Lower leg skin (tissue), 4 donors: ENCODE measurements around the gene TCF20. TPM values are rescaled to one million over a fixed set of nuclear protein-coding genes. Genes with fewer than 3 reads are reported as not detected.

Experiments
- DNase-seq, 2 donors: peaks; one replicate each; pipeline ENCODE4 v3.0.0-alpha.2; 2019; ENCODE audit warnings: low spot score in 2 of 2
- H3K4me3 ChIP-seq: fragments of 200-600 bp; sonication (generic); 2 replicates; pipeline ENCODE4 v1.5.1; 2017; ENCODE audit warnings: mild to moderate bottlenecking, low read depth; ENCODE audit not compliant: poor library complexity, severe bottlenecking
- POLR2A ChIP-seq, 2 donors: fragments of 450-650 bp; IDR thresholded peaks; one replicate each; pipeline ENCODE4 v1.6.1; 2016 to 2017; ENCODE audit warnings: antibody characterized with exemption in 2 of 2, mild to moderate bottlenecking in 1 of 2, moderate library complexity in 1 of 2
- WGBS, 2 donors: methylation state at CpG; one replicate each; pipeline ENCODE4 v1.1.5; 2018; 5-methylcytosine and 5-hydroxymethylcytosine counted together
- intact Hi-C: fragments of 100-400 bp; cut with DNase I; formaldehyde crosslinking; loops from one replicate; pipeline ENCODE4 v1.15.0; 2023; ENCODE audit warnings: low total_unique reads
- total RNA-seq, 4 donors: library from RNA; depleted of rRNA; stranded (reverse); fragments of >200 nt; gene quantifications; one replicate each; pipeline ENCODE4 v1.1.0, GENCODE V29; 2016
- TF ChIP-seq, protein P1 (sequence below), 3 donors: fragments of 450-650 bp; IDR thresholded peaks; one replicate each; pipeline ENCODE4 v1.5.1; 2016; ENCODE audit warnings: antibody characterized with exemption in 3 of 3, mild to moderate bottlenecking in 3 of 3, moderate library complexity in 2 of 3

The TCF20 gene
- total RNA-seq, 4 donors from 2014 or later: 51.1 to 62.3 (median 58.4) TPM

DNA sequence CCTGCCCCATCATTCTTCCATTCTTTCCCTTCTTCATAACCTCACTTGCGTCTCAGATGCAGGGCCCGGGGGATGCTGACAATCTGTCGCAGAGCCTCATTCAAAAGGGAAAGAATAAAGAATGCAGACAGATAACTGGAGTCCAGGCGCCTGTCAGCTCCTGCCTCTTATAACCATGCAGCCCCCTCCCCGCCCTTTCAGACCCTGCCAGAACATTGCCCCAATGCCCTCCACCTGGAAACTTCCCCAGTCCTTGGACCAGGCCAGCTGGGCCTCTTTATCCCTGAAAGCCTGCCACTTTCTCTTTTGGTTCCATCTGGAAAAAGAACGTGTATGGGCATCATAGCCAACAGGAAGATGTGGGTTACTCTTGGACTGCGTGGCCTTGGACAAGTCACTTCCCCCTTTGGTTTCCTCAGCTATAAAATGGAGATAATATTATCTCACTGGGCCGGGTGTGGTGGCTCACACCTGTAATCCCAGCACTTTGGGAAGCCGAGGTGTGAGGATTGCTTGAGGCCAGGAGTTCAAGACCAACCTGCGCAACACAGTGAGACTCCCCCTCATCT is 2.1 kb upstream of the TCF20 start:
- peak in 1 of 2 donors; percentile 74 for DNase-seq
- TF ChIP-seq, protein P1, sequence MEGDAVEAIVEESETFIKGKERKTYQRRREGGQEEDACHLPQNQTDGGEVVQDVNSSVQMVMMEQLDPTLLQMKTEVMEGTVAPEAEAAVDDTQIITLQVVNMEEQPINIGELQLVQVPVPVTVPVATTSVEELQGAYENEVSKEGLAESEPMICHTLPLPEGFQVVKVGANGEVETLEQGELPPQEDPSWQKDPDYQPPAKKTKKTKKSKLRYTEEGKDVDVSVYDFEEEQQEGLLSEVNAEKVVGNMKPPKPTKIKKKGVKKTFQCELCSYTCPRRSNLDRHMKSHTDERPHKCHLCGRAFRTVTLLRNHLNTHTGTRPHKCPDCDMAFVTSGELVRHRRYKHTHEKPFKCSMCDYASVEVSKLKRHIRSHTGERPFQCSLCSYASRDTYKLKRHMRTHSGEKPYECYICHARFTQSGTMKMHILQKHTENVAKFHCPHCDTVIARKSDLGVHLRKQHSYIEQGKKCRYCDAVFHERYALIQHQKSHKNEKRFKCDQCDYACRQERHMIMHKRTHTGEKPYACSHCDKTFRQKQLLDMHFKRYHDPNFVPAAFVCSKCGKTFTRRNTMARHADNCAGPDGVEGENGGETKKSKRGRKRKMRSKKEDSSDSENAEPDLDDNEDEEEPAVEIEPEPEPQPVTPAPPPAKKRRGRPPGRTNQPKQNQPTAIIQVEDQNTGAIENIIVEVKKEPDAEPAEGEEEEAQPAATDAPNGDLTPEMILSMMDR (IDR thresholded peaks at IDR 0.05): no peak
- no peak for TF ChIP-seq POLR2A (IDR thresholded peaks at IDR 0.05)
- WGBS, 2 donors: 88% methylated on average over 10 of the region's 10 CpGs
- no peak overlapping the region for H3K4me3 ChIP-seq
- intact Hi-C loops: no loop called here

DNA sequence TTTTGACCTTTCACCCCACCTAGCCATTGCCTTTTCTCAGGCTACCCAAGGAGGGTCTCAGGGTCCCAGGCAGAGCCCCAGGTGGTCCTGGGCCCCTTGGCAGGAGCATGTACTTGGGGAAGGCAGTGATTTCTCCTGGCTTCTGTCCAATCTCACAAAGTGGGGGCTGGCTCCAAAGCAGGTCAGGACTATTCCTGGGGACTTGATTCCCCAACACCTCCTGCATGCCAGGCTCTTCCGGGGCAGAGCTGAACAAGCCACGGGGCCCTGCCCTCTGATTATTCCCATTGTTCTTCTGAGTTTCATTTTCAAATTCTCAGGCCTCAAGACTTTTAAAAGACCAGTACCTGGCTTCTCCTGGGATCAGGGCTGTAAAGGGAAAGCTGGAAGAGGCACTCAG is 1.5 kb upstream of the TCF20 start:
- WGBS, 2 donors: 39 to 40% methylated on average over 2 of the region's 2 CpGs
- intact Hi-C loops: no loop called here
- H3K4me3 ChIP-seq: no peak overlapping the region
- TF ChIP-seq, protein P1 (IDR thresholded peaks at IDR 0.05): no peak
- no peak for TF ChIP-seq POLR2A (IDR thresholded peaks at IDR 0.05)
- peak in 1 of 2 donors; percentile 59 for DNase-seq

DNA sequence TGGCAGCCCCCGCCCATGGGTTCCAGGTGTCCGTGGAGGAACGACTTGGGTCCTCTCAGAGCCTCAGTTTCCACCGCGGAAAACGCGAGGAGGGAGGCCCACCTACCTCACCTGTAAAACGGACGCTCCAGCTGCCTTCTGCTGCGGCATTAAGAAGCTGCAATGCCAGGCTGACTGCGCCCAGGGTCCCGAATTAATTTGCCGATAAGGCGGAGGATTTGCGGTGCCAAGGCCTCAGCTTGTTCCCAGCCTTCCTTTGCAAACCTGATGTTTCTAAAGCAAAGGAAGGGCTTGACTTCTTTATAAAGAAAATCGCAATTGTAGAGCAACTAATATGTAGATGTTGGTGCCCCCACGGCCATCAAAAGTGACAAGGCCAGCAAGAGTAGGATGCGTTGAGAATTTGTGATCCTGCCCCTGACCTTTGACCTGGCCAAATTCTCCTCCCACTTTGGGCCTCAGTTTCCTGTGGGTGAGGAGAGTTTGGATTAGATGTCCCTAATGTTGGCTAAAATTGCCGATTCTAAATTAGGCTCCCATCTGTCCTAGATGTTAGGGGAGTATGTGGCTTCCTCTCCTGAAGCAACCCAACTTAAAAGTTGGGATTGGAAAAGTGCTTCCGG is 849 bp upstream of the TCF20 start:
- TF ChIP-seq, protein P1 (IDR thresholded peaks at IDR 0.05): no peak
- TF ChIP-seq POLR2A (IDR thresholded peaks at IDR 0.05): no peak
- H3K4me3 ChIP-seq: no peak overlapping the region
- no peak for DNase-seq
- 76% methylated on average over 20 of the region's 20 CpGs for WGBS, 2 donors
- intact Hi-C loops: no loop called here

DNA sequence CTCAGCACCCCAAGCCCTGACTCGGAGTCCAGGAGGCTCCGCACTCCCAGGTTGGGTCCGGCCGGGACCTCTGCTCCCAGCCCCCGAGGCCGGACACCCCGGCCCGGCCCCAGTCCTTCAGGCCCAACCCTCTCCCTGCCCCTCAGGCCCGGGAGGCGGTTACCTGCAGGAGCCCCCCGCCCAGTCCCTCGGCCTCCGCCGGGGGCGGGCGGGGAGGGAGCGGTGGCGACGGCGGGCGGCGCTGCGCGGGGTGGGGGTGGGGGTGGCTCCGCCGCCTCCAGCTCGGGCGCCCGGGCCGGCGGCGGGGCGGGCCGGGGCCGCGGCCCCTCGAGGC is 310 bp downstream of the TCF20 start:
- no peak for TF ChIP-seq POLR2A (IDR thresholded peaks at IDR 0.05)
- TF ChIP-seq, protein P1 (IDR thresholded peaks at IDR 0.05): no peak
- DNase-seq: no peak
- H3K4me3 ChIP-seq: peak overlapping the region; percentile 93
- WGBS, 2 donors: 0% methylated on average over 3 of the region's 37 CpGs; no CpG with 5 or more reads in 1 of the 2 donors
- intact Hi-C loops: no loop called here

DNA sequence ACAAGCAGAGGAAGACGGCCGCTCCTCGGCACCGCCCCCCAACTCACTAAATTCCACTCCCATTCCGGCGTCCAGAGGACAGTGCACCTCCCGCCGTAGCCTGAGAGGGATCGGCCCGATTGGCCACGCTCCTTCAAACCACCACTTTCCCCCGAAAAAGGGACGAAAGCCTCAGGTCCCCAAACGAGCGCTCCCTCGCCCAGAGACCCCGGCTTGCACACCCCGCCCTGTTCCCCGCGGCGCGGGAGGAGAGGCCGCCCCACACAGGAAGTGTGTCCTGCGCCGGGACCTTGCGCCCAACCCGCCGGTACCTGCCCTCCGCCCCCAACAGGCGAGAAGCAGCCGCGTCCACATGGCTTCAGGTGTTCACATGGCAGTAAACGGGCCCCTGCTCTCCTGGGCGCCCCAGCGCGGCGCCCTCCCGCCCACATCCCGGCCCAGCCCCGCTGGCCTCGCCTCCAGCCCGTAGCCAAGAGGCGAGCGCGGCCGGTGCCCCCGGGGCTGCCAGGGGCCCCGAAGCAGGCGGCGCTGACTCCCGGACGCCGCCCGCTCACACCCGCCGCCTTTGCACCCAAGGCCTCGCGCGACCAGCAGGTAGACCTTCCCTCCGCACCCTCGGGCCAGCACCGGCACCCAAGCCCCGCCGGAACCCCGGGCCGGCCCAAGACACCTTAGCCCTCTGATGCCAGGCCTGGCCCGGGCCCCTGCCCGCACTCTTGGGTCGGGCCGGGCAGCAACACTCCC is 849 bp downstream of the TCF20 start:
- H3K4me3 ChIP-seq: peak overlapping the region; percentile 93
- intact Hi-C loops: no loop called here
- TF ChIP-seq POLR2A (IDR thresholded peaks at IDR 0.05): no peak
- TF ChIP-seq, protein P1 (IDR thresholded peaks at IDR 0.05): no peak

More for the DNA sequence above, 849 bp downstream of the TCF20 start:
- DNase-seq: peak; percentile 33 to 89
- 0% methylated on average over 28 to 29 of the region's 70 CpGs for WGBS, 2 donors
